Prostate gland (tissue), 2 donors: ENCODE data around the gene EHD3.

Experiments used
- CTCF ChIP-seq, 4 experiments: fragments of 200-600 bp in 2 of 4; fragments of 450-650 bp in 2 of 4; sonication (generic) in 2 of 4; IDR thresholded peaks; 1 replicate in 3 of 4; 2 replicates in 1 of 4; pipeline ENCODE4 v1.5.1; 2016 to 2019; ENCODE audit warnings: antibody characterized with exemption in 4 of 4, mild to moderate bottlenecking in 2 of 4, moderate library complexity in 2 of 4
- POLR2A ChIP-seq: fragments of 450-650 bp; IDR thresholded peaks from one replicate; pipeline ENCODE4 v1.6.1; 2016; ENCODE audit warnings: antibody characterized with exemption, mild to moderate bottlenecking
- POLR2AphosphoS5 ChIP-seq: sonication (generic); formaldehyde crosslinking; IDR thresholded peaks from one replicate; pipeline ENCODE4 v1.6.1; 2017; ENCODE audit warnings: antibody characterized with exemption

- TF ChIP-seq POLR2A, result no peak
- TF ChIP-seq CTCF (IDR thresholded peaks at IDR 0.05), result no peak
- no peak for TF ChIP-seq POLR2AphosphoS5
Measured at GRCh38 chr2:31232586-31232985, 1.4 kb upstream of the EHD3 start.
